ENCODE measurements around the gene AGFG2.

DNA sequence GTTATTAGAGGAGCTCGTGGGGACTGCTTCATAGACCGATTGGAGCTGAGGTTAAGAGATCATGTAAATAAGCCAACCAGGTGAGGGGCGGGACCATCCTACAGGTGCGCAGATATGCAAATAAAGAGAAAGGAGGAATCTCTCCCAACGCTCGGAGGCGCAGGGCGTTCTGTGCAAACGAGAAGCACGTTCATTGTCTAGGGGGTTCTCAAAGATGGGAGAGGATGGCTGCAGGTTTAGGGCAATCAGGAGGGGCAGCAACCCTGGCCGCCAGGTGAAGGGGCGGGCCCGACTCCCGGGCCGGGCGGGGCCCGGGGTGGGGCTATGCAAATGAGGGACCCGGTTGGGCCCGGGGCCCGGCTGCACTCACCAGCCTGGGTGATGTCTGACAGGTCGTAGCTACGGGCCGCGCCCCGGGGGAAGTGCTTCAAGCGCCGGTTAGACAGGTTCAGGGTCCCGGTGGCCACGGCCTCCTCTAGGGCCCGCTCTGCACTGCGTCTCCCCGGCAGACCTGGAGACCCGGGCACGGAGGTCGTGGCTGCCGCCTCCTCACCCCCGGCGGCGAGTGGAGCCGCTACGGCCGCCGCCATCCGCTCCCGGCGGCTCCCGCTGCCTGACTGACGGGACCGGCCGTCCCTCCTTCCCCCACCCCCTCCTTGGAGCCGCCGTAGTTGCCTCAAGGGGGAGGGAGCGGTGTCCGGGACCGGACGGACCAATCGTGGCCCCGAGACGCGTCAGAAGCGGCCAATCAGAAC lies 46.7 kb downstream of the AGFG2 start, which contains the start of gene LRCH4:
- TF ChIP-seq CHD1 (IDR thresholded peaks at IDR 0.05; ENCODE audit: low read depth, low read length) (no peak), POLR2A (IDR thresholded peaks at IDR 0.05; ENCODE audit: low read depth, low read length) (peak; percentile 98), NFE2L2 (IDR thresholded peaks at IDR 0.05; ENCODE audit: low read depth, low read length) (peak; percentile 18; the same call in 1 of the 2 replicates), MXI1 (IDR thresholded peaks at IDR 0.05; ENCODE audit: borderline replicate concordance, low read depth, low read length) (peak; percentile 37; the same call in 1 of the 2 replicates), SMC3 (IDR thresholded peaks at IDR 0.05; ENCODE audit: low read depth, low read length) (no peak), RCOR1 (IDR thresholded peaks at IDR 0.05; ENCODE audit: insufficient replicate concordance, low read length) (no peak), MAZ (IDR thresholded peaks at IDR 0.05; ENCODE audit: borderline replicate concordance, low read depth, low read length) (peak; percentile 99)
- TF ChIP-seq, protein P1, sequence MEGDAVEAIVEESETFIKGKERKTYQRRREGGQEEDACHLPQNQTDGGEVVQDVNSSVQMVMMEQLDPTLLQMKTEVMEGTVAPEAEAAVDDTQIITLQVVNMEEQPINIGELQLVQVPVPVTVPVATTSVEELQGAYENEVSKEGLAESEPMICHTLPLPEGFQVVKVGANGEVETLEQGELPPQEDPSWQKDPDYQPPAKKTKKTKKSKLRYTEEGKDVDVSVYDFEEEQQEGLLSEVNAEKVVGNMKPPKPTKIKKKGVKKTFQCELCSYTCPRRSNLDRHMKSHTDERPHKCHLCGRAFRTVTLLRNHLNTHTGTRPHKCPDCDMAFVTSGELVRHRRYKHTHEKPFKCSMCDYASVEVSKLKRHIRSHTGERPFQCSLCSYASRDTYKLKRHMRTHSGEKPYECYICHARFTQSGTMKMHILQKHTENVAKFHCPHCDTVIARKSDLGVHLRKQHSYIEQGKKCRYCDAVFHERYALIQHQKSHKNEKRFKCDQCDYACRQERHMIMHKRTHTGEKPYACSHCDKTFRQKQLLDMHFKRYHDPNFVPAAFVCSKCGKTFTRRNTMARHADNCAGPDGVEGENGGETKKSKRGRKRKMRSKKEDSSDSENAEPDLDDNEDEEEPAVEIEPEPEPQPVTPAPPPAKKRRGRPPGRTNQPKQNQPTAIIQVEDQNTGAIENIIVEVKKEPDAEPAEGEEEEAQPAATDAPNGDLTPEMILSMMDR (conservative IDR thresholded peaks at IDR 0.05; ENCODE audit: low read depth, low read length), result no peak
